Measurements from ENCODE around the gene FNDC4. TPM values are rescaled to one million over a fixed set of nuclear protein-coding genes. Genes with fewer than 3 reads are reported as not detected.

The FNDC4 gene
- polyA plus RNA-seq, 1 donor from 2014 or later: 68.2 TPM

DNA sequence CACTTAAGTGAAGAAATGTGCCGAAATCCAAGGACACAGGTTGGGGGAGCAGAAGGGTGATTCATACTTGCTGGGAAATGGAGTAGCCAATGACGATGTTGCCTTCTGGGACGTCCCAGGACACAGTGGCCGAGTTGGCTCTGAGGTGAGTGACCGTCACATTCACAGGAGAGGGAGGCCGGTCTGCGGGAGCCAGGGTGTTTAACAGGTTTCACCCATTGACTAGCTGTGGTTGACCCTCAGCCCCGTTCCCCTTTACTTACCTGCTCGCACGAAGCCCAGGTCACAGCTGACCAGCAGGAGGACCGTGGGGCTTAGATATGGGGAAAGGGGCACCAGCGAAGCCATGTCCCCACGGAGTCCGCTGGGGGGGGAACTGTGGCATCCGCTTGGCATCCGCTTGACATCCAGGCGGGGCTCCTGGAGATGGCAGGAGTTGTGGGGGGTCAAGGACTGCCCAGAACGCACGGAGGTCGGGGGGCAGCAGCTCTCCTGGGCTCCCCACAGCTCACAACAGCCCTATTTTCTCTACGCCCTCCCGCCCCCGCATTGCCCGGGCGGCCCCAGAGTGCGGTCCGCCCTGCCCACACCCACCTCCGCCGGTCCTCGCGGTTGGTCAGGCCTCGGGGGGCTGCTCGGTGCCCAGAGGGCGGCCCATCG is 586 bp downstream of the FNDC4 start:
- peaks cover 7% of the 10 kb centered on the region for H3K27me3 ChIP-seq (ENCODE audit: insufficient read depth, low read depth, low read length)
- no peaks in the 10 kb centered on the region for H3K9me3 ChIP-seq (ENCODE audit: low read length)
- no peak overlapping the region for H3K27ac ChIP-seq (ENCODE audit: low read length)
- H3K36me3 ChIP-seq (ENCODE audit: insufficient read depth, low read length): no peaks in the 10 kb centered on the region
- no peak for TF ChIP-seq POLR2AphosphoS5 (IDR thresholded peaks at IDR 0.05)
- TF ChIP-seq, protein P1, sequence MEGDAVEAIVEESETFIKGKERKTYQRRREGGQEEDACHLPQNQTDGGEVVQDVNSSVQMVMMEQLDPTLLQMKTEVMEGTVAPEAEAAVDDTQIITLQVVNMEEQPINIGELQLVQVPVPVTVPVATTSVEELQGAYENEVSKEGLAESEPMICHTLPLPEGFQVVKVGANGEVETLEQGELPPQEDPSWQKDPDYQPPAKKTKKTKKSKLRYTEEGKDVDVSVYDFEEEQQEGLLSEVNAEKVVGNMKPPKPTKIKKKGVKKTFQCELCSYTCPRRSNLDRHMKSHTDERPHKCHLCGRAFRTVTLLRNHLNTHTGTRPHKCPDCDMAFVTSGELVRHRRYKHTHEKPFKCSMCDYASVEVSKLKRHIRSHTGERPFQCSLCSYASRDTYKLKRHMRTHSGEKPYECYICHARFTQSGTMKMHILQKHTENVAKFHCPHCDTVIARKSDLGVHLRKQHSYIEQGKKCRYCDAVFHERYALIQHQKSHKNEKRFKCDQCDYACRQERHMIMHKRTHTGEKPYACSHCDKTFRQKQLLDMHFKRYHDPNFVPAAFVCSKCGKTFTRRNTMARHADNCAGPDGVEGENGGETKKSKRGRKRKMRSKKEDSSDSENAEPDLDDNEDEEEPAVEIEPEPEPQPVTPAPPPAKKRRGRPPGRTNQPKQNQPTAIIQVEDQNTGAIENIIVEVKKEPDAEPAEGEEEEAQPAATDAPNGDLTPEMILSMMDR (IDR thresholded peaks at IDR 0.05; ENCODE audit: poor library complexity, severe bottlenecking): no peak
- TF ChIP-seq, protein P2, sequence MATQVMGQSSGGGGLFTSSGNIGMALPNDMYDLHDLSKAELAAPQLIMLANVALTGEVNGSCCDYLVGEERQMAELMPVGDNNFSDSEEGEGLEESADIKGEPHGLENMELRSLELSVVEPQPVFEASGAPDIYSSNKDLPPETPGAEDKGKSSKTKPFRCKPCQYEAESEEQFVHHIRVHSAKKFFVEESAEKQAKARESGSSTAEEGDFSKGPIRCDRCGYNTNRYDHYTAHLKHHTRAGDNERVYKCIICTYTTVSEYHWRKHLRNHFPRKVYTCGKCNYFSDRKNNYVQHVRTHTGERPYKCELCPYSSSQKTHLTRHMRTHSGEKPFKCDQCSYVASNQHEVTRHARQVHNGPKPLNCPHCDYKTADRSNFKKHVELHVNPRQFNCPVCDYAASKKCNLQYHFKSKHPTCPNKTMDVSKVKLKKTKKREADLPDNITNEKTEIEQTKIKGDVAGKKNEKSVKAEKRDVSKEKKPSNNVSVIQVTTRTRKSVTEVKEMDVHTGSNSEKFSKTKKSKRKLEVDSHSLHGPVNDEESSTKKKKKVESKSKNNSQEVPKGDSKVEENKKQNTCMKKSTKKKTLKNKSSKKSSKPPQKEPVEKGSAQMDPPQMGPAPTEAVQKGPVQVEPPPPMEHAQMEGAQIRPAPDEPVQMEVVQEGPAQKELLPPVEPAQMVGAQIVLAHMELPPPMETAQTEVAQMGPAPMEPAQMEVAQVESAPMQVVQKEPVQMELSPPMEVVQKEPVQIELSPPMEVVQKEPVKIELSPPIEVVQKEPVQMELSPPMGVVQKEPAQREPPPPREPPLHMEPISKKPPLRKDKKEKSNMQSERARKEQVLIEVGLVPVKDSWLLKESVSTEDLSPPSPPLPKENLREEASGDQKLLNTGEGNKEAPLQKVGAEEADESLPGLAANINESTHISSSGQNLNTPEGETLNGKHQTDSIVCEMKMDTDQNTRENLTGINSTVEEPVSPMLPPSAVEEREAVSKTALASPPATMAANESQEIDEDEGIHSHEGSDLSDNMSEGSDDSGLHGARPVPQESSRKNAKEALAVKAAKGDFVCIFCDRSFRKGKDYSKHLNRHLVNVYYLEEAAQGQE (IDR thresholded peaks at IDR 0.05; ENCODE audit: borderline replicate concordance): no peak
- TF ChIP-seq EZH2 (IDR thresholded peaks at IDR 0.05; ENCODE audit: borderline replicate concordance, insufficient read depth, low read length, poor library complexity, severe bottlenecking): no peak
- no peak for TF ChIP-seq TAF1 (IDR thresholded peaks at IDR 0.05; ENCODE audit: low read depth)
- TF ChIP-seq RAD21 (conservative IDR thresholded peaks at IDR 0.05): no peak
- no peak for TF ChIP-seq EP300 (conservative IDR thresholded peaks at IDR 0.05; ENCODE audit: poor library complexity, severe bottlenecking)
- no peak for TF ChIP-seq SMC3 (conservative IDR thresholded peaks at IDR 0.05; ENCODE audit: poor library complexity)
- no peak for TF ChIP-seq MXI1 (conservative IDR thresholded peaks at IDR 0.05; ENCODE audit: poor library complexity, severe bottlenecking)
- no peaks in the 10 kb centered on the region for H3K9me2 ChIP-seq (ENCODE audit: insufficient read depth, low read length)
- peak overlapping the region; percentile 21 for H3K4me2 ChIP-seq (ENCODE audit: low read length)
- H4K20me1 ChIP-seq (ENCODE audit: insufficient read depth): no peaks in the 10 kb centered on the region
- no peaks in the 10 kb centered on the region for H3F3A ChIP-seq (ENCODE audit: insufficient read depth, low read length, poor library complexity, severe bottlenecking)
- H3K79me2 ChIP-seq (replicated peaks; ENCODE audit: insufficient read depth, low read length): no peaks in the 10 kb centered on the region
- peak overlapping the region; percentile 75 for H3K9ac ChIP-seq (ENCODE audit: low read length)
- peak overlapping the region; percentile 33 for H2AFZ ChIP-seq (ENCODE audit: low read depth, low read length)
- H3K4me3 ChIP-seq (ENCODE audit: low read length): peak overlapping the region; percentile 80

DNA sequence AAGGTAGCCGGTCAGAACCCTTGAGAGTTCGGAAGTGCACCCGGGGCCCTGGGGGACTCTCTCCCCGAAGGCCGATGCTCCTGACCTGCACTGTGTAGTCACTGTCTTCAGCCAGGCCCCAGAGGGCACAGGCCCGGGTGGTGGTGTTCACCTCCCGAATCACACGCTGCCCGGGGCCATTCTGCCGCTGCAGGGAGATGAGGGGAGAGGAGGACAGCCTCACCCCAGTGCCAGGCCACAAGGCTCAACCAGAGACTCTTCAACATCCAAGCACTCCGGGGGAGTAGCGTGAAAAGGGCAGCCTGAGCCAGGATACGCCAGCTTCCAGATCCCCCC is 1.1 kb downstream of the FNDC4 start:
- no peaks in the 10 kb centered on the region for H3K36me3 ChIP-seq (ENCODE audit: insufficient read depth, low read length)
- no peaks in the 10 kb centered on the region for H3K9me3 ChIP-seq (ENCODE audit: low read length)
- TF ChIP-seq RAD21 (conservative IDR thresholded peaks at IDR 0.05) (no peak), TAF1 (IDR thresholded peaks at IDR 0.05; ENCODE audit: low read depth) (no peak), SMC3 (conservative IDR thresholded peaks at IDR 0.05; ENCODE audit: poor library complexity) (no peak), EZH2 (IDR thresholded peaks at IDR 0.05; ENCODE audit: borderline replicate concordance, insufficient read depth, low read length, poor library complexity, severe bottlenecking) (no peak)
- TF ChIP-seq, protein P1 (IDR thresholded peaks at IDR 0.05; ENCODE audit: poor library complexity, severe bottlenecking): no peak
- H3K9me2 ChIP-seq (ENCODE audit: insufficient read depth, low read length): no peaks in the 10 kb centered on the region
- no peak overlapping the region for H3K27ac ChIP-seq (ENCODE audit: low read length)
- no peaks in the 10 kb centered on the region for H3K79me2 ChIP-seq (replicated peaks; ENCODE audit: insufficient read depth, low read length)
- H2AFZ ChIP-seq (ENCODE audit: low read depth, low read length): no peak overlapping the region
- H3K9ac ChIP-seq (ENCODE audit: low read length): no peak overlapping the region
- H3K4me3 ChIP-seq (ENCODE audit: low read length): peak overlapping the region; percentile 80
- no peaks in the 10 kb centered on the region for H4K20me1 ChIP-seq (ENCODE audit: insufficient read depth)
- H3K4me2 ChIP-seq (ENCODE audit: low read length): peak overlapping the region; percentile 21
- no peaks in the 10 kb centered on the region for H3F3A ChIP-seq (ENCODE audit: insufficient read depth, low read length, poor library complexity, severe bottlenecking)
- peaks cover 7% of the 10 kb centered on the region for H3K27me3 ChIP-seq (ENCODE audit: insufficient read depth, low read depth, low read length)
